Ishikawa (cell line): ENCODE results near the gene SESN1.

Source experiments
- CEBPB ChIP-seq: IDR thresholded peaks from 2 replicates; pipeline ENCODE4 v1.6.1; 2012
- CREB1 ChIP-seq: IDR thresholded peaks from 2 replicates; pipeline ENCODE4 v1.6.1; 2012; ENCODE audit warnings: low read depth
- EGR1 ChIP-seq: IDR thresholded peaks from 2 replicates; pipeline ENCODE4 v1.6.1; 2012
- MAX ChIP-seq: IDR thresholded peaks from 2 replicates; pipeline ENCODE4 v1.6.1; 2012
- TAF1 ChIP-seq: IDR thresholded peaks from 2 replicates; pipeline ENCODE4 v1.6.1; 2012; ENCODE audit warnings: low read depth, mild to moderate bottlenecking
- TEAD4 ChIP-seq: IDR thresholded peaks from 2 replicates; pipeline ENCODE4 v1.6.1; 2012
- TF ChIP-seq, protein P1 (sequence below): IDR thresholded peaks from 2 replicates; pipeline ENCODE4 v1.6.1; 2012; ENCODE audit warnings: low read depth, mild to moderate bottlenecking
- TF ChIP-seq, protein P2 (sequence below): IDR thresholded peaks from 2 replicates; pipeline ENCODE4 v1.6.1; 2012

DNA sequence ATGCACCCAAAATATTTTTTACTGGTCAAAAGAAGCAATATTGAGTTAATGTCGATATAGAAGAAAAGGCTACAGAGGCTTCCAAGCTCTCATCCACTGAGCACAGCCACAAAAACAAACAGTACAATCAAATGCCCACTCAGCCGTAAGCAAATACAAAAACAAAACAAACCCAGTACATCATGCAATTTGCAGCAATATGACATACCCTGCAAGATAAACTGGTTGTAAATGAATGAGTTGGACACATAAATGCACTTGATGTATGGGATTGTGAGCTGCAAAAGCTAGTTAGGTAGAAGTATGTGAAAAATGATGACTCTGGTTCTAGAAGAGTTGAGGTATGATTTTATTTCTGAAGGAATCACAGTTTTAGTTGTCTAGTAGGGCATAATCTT, 83.9 kb downstream of the SESN1 start:
- TF ChIP-seq TEAD4 (no peak), EGR1 (no peak), MAX (no peak), CREB1 (no peak), TAF1 (no peak), CEBPB (no peak)
- TF ChIP-seq, protein P1, sequence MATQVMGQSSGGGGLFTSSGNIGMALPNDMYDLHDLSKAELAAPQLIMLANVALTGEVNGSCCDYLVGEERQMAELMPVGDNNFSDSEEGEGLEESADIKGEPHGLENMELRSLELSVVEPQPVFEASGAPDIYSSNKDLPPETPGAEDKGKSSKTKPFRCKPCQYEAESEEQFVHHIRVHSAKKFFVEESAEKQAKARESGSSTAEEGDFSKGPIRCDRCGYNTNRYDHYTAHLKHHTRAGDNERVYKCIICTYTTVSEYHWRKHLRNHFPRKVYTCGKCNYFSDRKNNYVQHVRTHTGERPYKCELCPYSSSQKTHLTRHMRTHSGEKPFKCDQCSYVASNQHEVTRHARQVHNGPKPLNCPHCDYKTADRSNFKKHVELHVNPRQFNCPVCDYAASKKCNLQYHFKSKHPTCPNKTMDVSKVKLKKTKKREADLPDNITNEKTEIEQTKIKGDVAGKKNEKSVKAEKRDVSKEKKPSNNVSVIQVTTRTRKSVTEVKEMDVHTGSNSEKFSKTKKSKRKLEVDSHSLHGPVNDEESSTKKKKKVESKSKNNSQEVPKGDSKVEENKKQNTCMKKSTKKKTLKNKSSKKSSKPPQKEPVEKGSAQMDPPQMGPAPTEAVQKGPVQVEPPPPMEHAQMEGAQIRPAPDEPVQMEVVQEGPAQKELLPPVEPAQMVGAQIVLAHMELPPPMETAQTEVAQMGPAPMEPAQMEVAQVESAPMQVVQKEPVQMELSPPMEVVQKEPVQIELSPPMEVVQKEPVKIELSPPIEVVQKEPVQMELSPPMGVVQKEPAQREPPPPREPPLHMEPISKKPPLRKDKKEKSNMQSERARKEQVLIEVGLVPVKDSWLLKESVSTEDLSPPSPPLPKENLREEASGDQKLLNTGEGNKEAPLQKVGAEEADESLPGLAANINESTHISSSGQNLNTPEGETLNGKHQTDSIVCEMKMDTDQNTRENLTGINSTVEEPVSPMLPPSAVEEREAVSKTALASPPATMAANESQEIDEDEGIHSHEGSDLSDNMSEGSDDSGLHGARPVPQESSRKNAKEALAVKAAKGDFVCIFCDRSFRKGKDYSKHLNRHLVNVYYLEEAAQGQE: no peak
- TF ChIP-seq, protein P2, sequence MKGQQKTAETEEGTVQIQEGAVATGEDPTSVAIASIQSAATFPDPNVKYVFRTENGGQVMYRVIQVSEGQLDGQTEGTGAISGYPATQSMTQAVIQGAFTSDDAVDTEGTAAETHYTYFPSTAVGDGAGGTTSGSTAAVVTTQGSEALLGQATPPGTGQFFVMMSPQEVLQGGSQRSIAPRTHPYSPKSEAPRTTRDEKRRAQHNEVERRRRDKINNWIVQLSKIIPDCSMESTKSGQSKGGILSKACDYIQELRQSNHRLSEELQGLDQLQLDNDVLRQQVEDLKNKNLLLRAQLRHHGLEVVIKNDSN: no peak
